HEK293 (cell line): Measurements from ENCODE around the gene SYNM.

Experiments
- HIC1 ChIP-seq: fragments of 450-650 bp; formaldehyde crosslinking; IDR thresholded peaks from 2 replicates; pipeline ENCODE4 v1.5.1; 2016; ENCODE audit warnings: missing biosample characterization, missing genetic modification characterization
- HOXC10 ChIP-seq: sonication (generic); formaldehyde crosslinking; IDR thresholded peaks from 2 replicates; pipeline ENCODE4 v1.8.1; 2023; ENCODE audit warnings: mild to moderate bottlenecking, missing genetic modification reagents
- KLF1 ChIP-seq: fragments of 450-650 bp; formaldehyde crosslinking; IDR thresholded peaks from 2 replicates; pipeline ENCODE4 v1.5.1; 2016; ENCODE audit warnings: missing biosample characterization, missing genetic modification characterization
- OSR2 ChIP-seq: fragments of 450-650 bp; formaldehyde crosslinking; IDR thresholded peaks from 2 replicates; pipeline ENCODE4 v1.5.1; 2016; ENCODE audit warnings: missing biosample characterization, missing genetic modification characterization
- ZNF19 ChIP-seq: fragments of 450-650 bp; formaldehyde crosslinking; IDR thresholded peaks from 2 replicates; pipeline ENCODE4; 2016; ENCODE audit warnings: missing biosample characterization, missing genetic modification characterization, low read depth
- ZNF311 ChIP-seq: fragments of 450-650 bp; formaldehyde crosslinking; IDR thresholded peaks from 2 replicates; pipeline ENCODE4 v1.5.1; 2017; ENCODE audit warnings: missing biosample characterization, missing genetic modification characterization, borderline replicate concordance
- ZNF433 ChIP-seq: fragments of 450-650 bp; formaldehyde crosslinking; IDR thresholded peaks from 2 replicates; pipeline ENCODE4 v1.5.1; 2016; ENCODE audit warnings: missing biosample characterization, missing genetic modification characterization, low read depth
- ZNF48 ChIP-seq: fragments of 450-650 bp; formaldehyde crosslinking; IDR thresholded peaks from 2 replicates; pipeline ENCODE4 v1.5.1; 2016; ENCODE audit warnings: missing biosample characterization, missing genetic modification characterization
- ZNF514 ChIP-seq: fragments of 450-650 bp; formaldehyde crosslinking; IDR thresholded peaks from 2 replicates; pipeline ENCODE4 v1.5.1; 2016; ENCODE audit warnings: missing biosample characterization, missing genetic modification characterization
- ZNF600 ChIP-seq: fragments of 450-650 bp; formaldehyde crosslinking; IDR thresholded peaks from 2 replicates; pipeline ENCODE4 v1.5.1; 2016; ENCODE audit warnings: missing biosample characterization, missing genetic modification characterization
- ZNF623 ChIP-seq: fragments of 450-650 bp; formaldehyde crosslinking; IDR thresholded peaks from 2 replicates; pipeline ENCODE4 v1.5.1; 2016; ENCODE audit warnings: missing biosample characterization, missing genetic modification characterization
- ZNF792 ChIP-seq: fragments of 450-650 bp; formaldehyde crosslinking; IDR thresholded peaks from 2 replicates; pipeline ENCODE4 v1.5.1; 2016; ENCODE audit warnings: missing biosample characterization, missing genetic modification characterization
- ZNF830 ChIP-seq: fragments of 450-650 bp; IDR thresholded peaks from 2 replicates; pipeline ENCODE4 v1.5.0; 2018; ENCODE audit warnings: missing biosample characterization, missing genetic modification characterization, low read depth, mild to moderate bottlenecking, moderate library complexity
- ZXDB ChIP-seq: fragments of 450-650 bp; formaldehyde crosslinking; IDR thresholded peaks from 2 replicates; pipeline ENCODE4 v1.5.1; 2016; ENCODE audit warnings: missing biosample characterization, missing genetic modification characterization
- TF ChIP-seq, protein P1 (sequence below): fragments of 450-650 bp; formaldehyde crosslinking; conservative IDR thresholded peaks from 2 replicates; pipeline ENCODE4 v1.5.1; 2016; ENCODE audit warnings: low read depth, missing biosample characterization, missing genetic modification characterization
- TF ChIP-seq, protein P2 (sequence below): fragments of 450-650 bp; formaldehyde crosslinking; IDR thresholded peaks from 2 replicates; pipeline ENCODE4 v1.5.1; 2016; ENCODE audit warnings: missing biosample characterization, missing genetic modification characterization
- TF ChIP-seq, protein P3 (sequence below): fragments of 450-650 bp; formaldehyde crosslinking; IDR thresholded peaks from 2 replicates; pipeline ENCODE4 v1.5.1; 2016; ENCODE audit warnings: missing biosample characterization, missing genetic modification characterization
- TF ChIP-seq, protein P4 (sequence below): fragments of 450-650 bp; formaldehyde crosslinking; IDR thresholded peaks from 2 replicates; pipeline ENCODE4 v1.5.1; 2016; ENCODE audit warnings: missing biosample characterization, missing genetic modification characterization
- TF ChIP-seq, protein P5 (sequence below): fragments of 450-650 bp; formaldehyde crosslinking; conservative IDR thresholded peaks from 2 replicates; pipeline ENCODE4 v1.5.1; 2016; ENCODE audit warnings: low read depth, missing biosample characterization, missing genetic modification characterization
- TF ChIP-seq, protein P6 (sequence below): fragments of 450-650 bp; formaldehyde crosslinking; IDR thresholded peaks from 2 replicates; pipeline ENCODE4 v1.5.1; 2016; ENCODE audit warnings: missing biosample characterization, missing genetic modification characterization

Gene SYNM

GRCh38 chr15:99155961-99156443 lies 51.1 kb downstream of the SYNM start (continued):
- TF ChIP-seq, protein P1, sequence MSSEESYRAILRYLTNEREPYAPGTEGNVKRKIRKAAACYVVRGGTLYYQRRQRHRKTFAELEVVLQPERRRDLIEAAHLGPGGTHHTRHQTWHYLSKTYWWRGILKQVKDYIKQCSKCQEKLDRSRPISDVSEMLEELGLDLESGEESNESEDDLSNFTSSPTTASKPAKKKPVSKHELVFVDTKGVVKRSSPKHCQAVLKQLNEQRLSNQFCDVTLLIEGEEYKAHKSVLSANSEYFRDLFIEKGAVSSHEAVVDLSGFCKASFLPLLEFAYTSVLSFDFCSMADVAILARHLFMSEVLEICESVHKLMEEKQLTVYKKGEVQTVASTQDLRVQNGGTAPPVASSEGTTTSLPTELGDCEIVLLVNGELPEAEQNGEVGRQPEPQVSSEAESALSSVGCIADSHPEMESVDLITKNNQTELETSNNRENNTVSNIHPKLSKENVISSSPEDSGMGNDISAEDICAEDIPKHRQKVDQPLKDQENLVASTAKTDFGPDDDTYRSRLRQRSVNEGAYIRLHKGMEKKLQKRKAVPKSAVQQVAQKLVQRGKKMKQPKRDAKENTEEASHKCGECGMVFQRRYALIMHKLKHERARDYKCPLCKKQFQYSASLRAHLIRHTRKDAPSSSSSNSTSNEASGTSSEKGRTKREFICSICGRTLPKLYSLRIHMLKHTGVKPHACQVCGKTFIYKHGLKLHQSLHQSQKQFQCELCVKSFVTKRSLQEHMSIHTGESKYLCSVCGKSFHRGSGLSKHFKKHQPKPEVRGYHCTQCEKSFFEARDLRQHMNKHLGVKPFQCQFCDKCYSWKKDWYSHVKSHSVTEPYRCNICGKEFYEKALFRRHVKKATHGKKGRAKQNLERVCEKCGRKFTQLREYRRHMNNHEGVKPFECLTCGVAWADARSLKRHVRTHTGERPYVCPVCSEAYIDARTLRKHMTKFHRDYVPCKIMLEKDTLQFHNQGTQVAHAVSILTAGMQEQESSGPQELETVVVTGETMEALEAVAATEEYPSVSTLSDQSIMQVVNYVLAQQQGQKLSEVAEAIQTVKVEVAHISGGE (tag by site-specific recombination) = no peak
- TF ChIP-seq, protein P2, sequence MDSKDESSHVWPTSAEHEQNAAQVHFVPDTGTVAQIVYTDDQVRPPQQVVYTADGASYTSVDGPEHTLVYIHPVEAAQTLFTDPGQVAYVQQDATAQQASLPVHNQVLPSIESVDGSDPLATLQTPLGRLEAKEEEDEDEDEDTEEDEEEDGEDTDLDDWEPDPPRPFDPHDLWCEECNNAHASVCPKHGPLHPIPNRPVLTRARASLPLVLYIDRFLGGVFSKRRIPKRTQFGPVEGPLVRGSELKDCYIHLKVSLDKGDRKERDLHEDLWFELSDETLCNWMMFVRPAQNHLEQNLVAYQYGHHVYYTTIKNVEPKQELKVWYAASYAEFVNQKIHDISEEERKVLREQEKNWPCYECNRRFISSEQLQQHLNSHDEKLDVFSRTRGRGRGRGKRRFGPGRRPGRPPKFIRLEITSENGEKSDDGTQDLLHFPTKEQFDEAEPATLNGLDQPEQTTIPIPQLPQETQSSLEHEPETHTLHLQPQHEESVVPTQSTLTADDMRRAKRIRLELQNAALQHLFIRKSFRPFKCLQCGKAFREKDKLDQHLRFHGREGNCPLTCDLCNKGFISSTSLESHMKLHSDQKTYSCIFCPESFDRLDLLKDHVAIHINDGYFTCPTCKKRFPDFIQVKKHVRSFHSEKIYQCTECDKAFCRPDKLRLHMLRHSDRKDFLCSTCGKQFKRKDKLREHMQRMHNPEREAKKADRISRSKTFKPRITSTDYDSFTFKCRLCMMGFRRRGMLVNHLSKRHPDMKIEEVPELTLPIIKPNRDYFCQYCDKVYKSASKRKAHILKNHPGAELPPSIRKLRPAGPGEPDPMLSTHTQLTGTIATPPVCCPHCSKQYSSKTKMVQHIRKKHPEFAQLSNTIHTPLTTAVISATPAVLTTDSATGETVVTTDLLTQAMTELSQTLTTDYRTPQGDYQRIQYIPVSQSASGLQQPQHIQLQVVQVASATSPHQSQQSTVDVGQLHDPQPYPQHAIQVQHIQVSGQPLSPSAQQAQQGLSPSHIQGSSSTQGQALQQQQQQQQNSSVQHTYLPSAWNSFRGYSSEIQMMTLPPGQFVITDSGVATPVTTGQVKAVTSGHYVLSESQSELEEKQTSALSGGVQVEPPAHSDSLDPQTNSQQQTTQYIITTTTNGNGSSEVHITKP (tag by site-specific recombination) = peak; percentile 54
- TF ChIP-seq ZNF514 (tag by site-specific recombination) (no peak), ZNF19 (no peak), KLF1 (tag by site-specific recombination) (peak; percentile 57), ZNF792 (tag by site-specific recombination) (no peak), ZNF311 (tag by site-specific recombination) (no peak), OSR2 (tag by site-specific recombination) (no peak), ZNF623 (tag by site-specific recombination) (no peak), ZNF433 (no peak), ZNF48 (tag by site-specific recombination) (no peak), ZNF600 (tag by site-specific recombination) (0 out of 2 replicates have a peak, but pooled peaks have one; percentile 43), HIC1 (tag by site-specific recombination) (no peak), HOXC10 (CRISPR knock-in tag) (no peak), ZNF830 (tag by site-specific recombination) (no peak), ZXDB (tag by site-specific recombination) (peak; percentile 31; the same call in 1 of the 2 replicates)
- TF ChIP-seq, protein P3, sequence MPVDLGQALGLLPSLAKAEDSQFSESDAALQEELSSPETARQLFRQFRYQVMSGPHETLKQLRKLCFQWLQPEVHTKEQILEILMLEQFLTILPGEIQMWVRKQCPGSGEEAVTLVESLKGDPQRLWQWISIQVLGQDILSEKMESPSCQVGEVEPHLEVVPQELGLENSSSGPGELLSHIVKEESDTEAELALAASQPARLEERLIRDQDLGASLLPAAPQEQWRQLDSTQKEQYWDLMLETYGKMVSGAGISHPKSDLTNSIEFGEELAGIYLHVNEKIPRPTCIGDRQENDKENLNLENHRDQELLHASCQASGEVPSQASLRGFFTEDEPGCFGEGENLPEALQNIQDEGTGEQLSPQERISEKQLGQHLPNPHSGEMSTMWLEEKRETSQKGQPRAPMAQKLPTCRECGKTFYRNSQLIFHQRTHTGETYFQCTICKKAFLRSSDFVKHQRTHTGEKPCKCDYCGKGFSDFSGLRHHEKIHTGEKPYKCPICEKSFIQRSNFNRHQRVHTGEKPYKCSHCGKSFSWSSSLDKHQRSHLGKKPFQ (tag by site-specific recombination) = no peak
- TF ChIP-seq, protein P4, sequence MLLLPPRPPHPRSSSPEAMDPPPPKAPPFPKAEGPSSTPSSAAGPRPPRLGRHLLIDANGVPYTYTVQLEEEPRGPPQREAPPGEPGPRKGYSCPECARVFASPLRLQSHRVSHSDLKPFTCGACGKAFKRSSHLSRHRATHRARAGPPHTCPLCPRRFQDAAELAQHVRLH (tag by site-specific recombination) = no peak
- TF ChIP-seq, protein P5, sequence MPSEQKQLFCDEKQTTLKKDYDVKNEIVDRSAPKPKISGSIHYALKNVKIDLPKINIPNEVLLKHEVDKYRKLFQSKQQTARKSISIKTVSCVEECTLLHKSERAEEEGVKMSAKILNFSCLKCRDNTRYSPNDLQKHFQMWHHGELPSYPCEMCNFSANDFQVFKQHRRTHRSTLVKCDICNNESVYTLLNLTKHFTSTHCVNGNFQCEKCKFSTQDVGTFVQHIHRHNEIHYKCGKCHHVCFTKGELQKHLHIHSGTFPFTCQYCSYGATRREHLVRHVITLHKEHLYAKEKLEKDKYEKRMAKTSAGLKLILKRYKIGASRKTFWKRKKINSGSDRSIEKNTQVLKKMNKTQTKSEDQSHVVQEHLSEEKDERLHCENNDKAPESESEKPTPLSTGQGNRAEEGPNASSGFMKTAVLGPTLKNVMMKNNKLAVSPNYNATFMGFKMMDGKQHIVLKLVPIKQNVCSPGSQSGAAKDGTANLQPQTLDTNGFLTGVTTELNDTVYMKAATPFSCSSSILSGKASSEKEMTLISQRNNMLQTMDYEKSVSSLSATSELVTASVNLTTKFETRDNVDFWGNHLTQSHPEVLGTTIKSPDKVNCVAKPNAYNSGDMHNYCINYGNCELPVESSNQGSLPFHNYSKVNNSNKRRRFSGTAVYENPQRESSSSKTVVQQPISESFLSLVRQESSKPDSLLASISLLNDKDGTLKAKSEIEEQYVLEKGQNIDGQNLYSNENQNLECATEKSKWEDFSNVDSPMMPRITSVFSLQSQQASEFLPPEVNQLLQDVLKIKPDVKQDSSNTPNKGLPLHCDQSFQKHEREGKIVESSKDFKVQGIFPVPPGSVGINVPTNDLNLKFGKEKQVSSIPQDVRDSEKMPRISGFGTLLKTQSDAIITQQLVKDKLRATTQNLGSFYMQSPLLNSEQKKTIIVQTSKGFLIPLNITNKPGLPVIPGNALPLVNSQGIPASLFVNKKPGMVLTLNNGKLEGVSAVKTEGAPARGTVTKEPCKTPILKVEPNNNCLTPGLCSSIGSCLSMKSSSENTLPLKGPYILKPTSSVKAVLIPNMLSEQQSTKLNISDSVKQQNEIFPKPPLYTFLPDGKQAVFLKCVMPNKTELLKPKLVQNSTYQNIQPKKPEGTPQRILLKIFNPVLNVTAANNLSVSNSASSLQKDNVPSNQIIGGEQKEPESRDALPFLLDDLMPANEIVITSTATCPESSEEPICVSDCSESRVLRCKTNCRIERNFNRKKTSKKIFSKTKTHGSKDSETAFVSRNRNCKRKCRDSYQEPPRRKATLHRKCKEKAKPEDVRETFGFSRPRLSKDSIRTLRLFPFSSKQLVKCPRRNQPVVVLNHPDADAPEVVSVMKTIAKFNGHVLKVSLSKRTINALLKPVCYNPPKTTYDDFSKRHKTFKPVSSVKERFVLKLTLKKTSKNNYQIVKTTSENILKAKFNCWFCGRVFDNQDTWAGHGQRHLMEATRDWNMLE (tag by site-specific recombination) = no peak
- TF ChIP-seq, protein P6, sequence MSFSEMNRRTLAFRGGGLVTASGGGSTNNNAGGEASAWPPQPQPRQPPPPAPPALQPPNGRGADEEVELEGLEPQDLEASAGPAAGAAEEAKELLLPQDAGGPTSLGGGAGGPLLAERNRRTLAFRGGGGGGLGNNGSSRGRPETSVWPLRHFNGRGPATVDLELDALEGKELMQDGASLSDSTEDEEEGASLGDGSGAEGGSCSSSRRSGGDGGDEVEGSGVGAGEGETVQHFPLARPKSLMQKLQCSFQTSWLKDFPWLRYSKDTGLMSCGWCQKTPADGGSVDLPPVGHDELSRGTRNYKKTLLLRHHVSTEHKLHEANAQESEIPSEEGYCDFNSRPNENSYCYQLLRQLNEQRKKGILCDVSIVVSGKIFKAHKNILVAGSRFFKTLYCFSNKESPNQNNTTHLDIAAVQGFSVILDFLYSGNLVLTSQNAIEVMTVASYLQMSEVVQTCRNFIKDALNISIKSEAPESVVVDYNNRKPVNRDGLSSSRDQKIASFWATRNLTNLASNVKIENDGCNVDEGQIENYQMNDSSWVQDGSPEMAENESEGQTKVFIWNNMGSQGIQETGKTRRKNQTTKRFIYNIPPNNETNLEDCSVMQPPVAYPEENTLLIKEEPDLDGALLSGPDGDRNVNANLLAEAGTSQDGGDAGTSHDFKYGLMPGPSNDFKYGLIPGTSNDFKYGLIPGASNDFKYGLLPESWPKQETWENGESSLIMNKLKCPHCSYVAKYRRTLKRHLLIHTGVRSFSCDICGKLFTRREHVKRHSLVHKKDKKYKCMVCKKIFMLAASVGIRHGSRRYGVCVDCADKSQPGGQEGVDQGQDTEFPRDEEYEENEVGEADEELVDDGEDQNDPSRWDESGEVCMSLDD (tag by site-specific recombination) = no peak
